ENCODE measurements around the gene PVR. TPM values are rescaled to one million over a fixed set of nuclear protein-coding genes. Genes with fewer than 3 reads are reported as not detected.

Gene PVR
- total and polyA plus RNA-seq, 2 of the 4 experiments (the other 2 are of a cell fraction), result 106 to 122 TPM

DNA sequence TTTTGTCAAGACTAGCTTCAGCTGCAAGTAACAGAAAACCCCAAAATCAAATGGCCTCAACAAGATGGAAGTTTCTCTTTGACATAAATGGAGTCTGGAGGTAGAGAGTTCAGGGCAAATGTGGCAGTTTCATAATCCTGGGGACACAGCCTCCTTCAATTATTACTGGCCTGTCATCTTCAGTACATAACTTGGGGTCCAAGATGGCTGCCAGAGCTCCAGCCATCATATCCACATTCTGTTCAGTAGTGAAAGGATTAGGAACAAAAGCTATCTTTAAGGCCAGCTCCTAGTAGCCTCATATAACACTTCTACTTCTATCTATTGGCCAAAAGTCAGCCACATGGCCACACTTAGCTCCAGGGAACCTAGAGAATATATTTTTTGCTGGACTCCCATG, 45.4 kb upstream of the PVR start:
- POLR2A ChIA-PET (ENCODE audit: unreplicated experiment), result no interaction called here
- no peak overlapping the region for H3K27ac ChIP-seq (ENCODE audit: insufficient read depth, low read length)
- H2AK5ac ChIP-seq (ENCODE audit: low read depth, low read length), result no peak overlapping the region
- no TSS peak for BruUV-seq (replicated peaks)
- in situ Hi-C loops (cut with MboI; ENCODE audit: low sequenced_read_pairs) (no loop called here), dilution Hi-C loops (cut with HindIII; ENCODE audit: low sequenced_read_pairs, unreplicated experiment) (no loop called here), intact Hi-C loops (cut with micrococcal nuclease) (no loop called here)
- H2AK9ac ChIP-seq (replicated peaks; ENCODE audit: low read depth, low read length, poor library complexity), result no peak overlapping the region
- 0 out of 2 replicates have a peak overlapping the region, but pooled peaks have one; percentile 19 for H4K91ac ChIP-seq (ENCODE audit: insufficient read depth, low read depth, low read length)
- no peak for TF ChIP-seq MXI1 (IDR thresholded peaks at IDR 0.05; ENCODE audit: borderline replicate concordance, low read depth, low read length)
- TF ChIP-seq RCOR1 (IDR thresholded peaks at IDR 0.05; ENCODE audit: insufficient replicate concordance, low read length), result no peak
- TF ChIP-seq, protein P1, sequence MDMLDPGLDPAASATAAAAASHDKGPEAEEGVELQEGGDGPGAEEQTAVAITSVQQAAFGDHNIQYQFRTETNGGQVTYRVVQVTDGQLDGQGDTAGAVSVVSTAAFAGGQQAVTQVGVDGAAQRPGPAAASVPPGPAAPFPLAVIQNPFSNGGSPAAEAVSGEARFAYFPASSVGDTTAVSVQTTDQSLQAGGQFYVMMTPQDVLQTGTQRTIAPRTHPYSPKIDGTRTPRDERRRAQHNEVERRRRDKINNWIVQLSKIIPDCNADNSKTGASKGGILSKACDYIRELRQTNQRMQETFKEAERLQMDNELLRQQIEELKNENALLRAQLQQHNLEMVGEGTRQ (IDR thresholded peaks at IDR 0.05; ENCODE audit: low read depth, low read length), result no peak
- TF ChIP-seq, protein P2, sequence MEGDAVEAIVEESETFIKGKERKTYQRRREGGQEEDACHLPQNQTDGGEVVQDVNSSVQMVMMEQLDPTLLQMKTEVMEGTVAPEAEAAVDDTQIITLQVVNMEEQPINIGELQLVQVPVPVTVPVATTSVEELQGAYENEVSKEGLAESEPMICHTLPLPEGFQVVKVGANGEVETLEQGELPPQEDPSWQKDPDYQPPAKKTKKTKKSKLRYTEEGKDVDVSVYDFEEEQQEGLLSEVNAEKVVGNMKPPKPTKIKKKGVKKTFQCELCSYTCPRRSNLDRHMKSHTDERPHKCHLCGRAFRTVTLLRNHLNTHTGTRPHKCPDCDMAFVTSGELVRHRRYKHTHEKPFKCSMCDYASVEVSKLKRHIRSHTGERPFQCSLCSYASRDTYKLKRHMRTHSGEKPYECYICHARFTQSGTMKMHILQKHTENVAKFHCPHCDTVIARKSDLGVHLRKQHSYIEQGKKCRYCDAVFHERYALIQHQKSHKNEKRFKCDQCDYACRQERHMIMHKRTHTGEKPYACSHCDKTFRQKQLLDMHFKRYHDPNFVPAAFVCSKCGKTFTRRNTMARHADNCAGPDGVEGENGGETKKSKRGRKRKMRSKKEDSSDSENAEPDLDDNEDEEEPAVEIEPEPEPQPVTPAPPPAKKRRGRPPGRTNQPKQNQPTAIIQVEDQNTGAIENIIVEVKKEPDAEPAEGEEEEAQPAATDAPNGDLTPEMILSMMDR (conservative IDR thresholded peaks at IDR 0.05; ENCODE audit: low read depth, low read length), result no peak
- no peak for TF ChIP-seq FOS (IDR thresholded peaks at IDR 0.05; ENCODE audit: low read depth, low read length)
- TF ChIP-seq BHLHE40 (IDR thresholded peaks at IDR 0.05; ENCODE audit: low read depth, low read length), result no peak
- TF ChIP-seq NFE2L2 (IDR thresholded peaks at IDR 0.05; ENCODE audit: low read depth, low read length), result no peak
- no peak for TF ChIP-seq POLR2A (IDR thresholded peaks at IDR 0.05; ENCODE audit: low read depth, low read length)
- TF ChIP-seq RFX5 (IDR thresholded peaks at IDR 0.05; ENCODE audit: low read depth, low read length), result no peak
- no peak for TF ChIP-seq MAZ (IDR thresholded peaks at IDR 0.05; ENCODE audit: borderline replicate concordance, low read depth, low read length)
- TF ChIP-seq CHD1 (IDR thresholded peaks at IDR 0.05; ENCODE audit: low read depth, low read length), result no peak
- TF ChIP-seq MAFK (IDR thresholded peaks at IDR 0.05; ENCODE audit: low read depth, low read length), result no peak
- TF ChIP-seq SMC3 (IDR thresholded peaks at IDR 0.05; ENCODE audit: low read depth, low read length), result no peak
- no peak for TF ChIP-seq RAD21 (IDR thresholded peaks at IDR 0.05; ENCODE audit: low read length)
- no peak for TF ChIP-seq CEBPB (IDR thresholded peaks at IDR 0.05; ENCODE audit: low read depth, low read length)
- DNase-seq, result no peak
- H3K4me1 ChIP-seq (ENCODE audit: control insufficient read depth, insufficient read depth, low read length), result peaks cover 7% of the 10 kb centered on the region
- CTCF ChIA-PET, result interaction anchor here (1.1 kb wide), 1 partner anchor 11 kb away, joined by 3 read pairs; no protein-coding TSS in a partner anchor
- H2AFZ ChIP-seq (replicated peaks; ENCODE audit: low read length, poor library complexity), result no peak overlapping the region
- H3K23ac ChIP-seq (ENCODE audit: low read depth, low read length), result no peak overlapping the region
- ATAC-seq (ENCODE audit: low read depth), result no peak
- no peaks in the 10 kb centered on the region for H3K36me3 ChIP-seq (ENCODE audit: control insufficient read depth, insufficient read depth, low read length)
- no peak overlapping the region for H3K56ac ChIP-seq (ENCODE audit: extremely low read depth, insufficient read depth, low read length)
- no peak overlapping the region for H2BK20ac ChIP-seq (ENCODE audit: low read depth, low read length)
- no peak overlapping the region for H2BK5ac ChIP-seq (ENCODE audit: low read depth, low read length, poor library complexity, severe bottlenecking)
- no peak overlapping the region for H3K4me3 ChIP-seq (ENCODE audit: insufficient read depth, low read depth, low read length)
- H3K9ac ChIP-seq (ENCODE audit: low read depth, low read length), result no peak overlapping the region
- H3K79me1 ChIP-seq (ENCODE audit: low read depth in 1 of 2, low read length in 2 of 2), result no peaks in the 10 kb centered on the region
- H3K14ac ChIP-seq (replicated peaks; ENCODE audit: low read depth, low read length), result no peak overlapping the region; the same call in 1 of the 2 replicates
- H3K9me1 ChIP-seq (ENCODE audit: insufficient read depth, low read length), result peaks cover 5% of the 10 kb centered on the region; the same call in 1 of the 2 replicates
- H4K8ac ChIP-seq (ENCODE audit: low read depth in 2 of 2, low read length in 2 of 2), result no peak overlapping the region
- no peaks in the 10 kb centered on the region for H4K20me1 ChIP-seq (ENCODE audit: insufficient read depth, low read length)
- H3K9me3 ChIP-seq (ENCODE audit: control insufficient read depth, insufficient read depth, low read length), result peaks cover 4% of the 10 kb centered on the region; the same call in 1 of the 2 replicates
- peak overlapping the region; percentile 25 for H2BK120ac ChIP-seq (ENCODE audit: low read depth, low read length)
- no peaks in the 10 kb centered on the region for H3K27me3 ChIP-seq (ENCODE audit: control insufficient read depth, insufficient read depth, low read length)
- no peak overlapping the region for H4K5ac ChIP-seq (ENCODE audit: low read depth, low read length)
- 0 out of 2 replicates have a peak overlapping the region, but pooled peaks have one; percentile 13 for H3K4ac ChIP-seq (ENCODE audit: low read depth, low read length)
- no peak overlapping the region for H2BK15ac ChIP-seq (ENCODE audit: low read depth, low read length)
- H3K18ac ChIP-seq (ENCODE audit: low read depth, low read length), result no peak overlapping the region
- H3K4me2 ChIP-seq (ENCODE audit: low read depth, low read length), result no peak overlapping the region
